Heart right ventricle (tissue), 16 donors: ENCODE results near the gene SPRING1. TPM values are rescaled to one million over a fixed set of nuclear protein-coding genes. Genes with fewer than 3 reads are reported as not detected.

Source experiments
- ATAC-seq, 8 donors: fragments of 200-7000 bp; cut with Tn5 transposase; one replicate each; pipeline ENCODE4 v1.9.1; 2020; ENCODE audit warnings: mild to moderate bottlenecking in 8 of 8, moderate library complexity in 8 of 8, moderate number of reproducible peaks in 1 of 8
- DNase-seq, 2 donors: peaks; one replicate each; pipeline ENCODE4 v3.0.0-alpha.2; 2020
- H3K27ac ChIP-seq, 10 donors: fragments of 200-600 bp; sonication (generic) in 2 of 10; one replicate each; pipeline versions ENCODE4 v1.5.0 to v1.8.0; 2020 to 2022; ENCODE audit warnings: mild to moderate bottlenecking in 3 of 10
- H3K27me3 ChIP-seq, 7 donors: fragments of 200-600 bp; one replicate each; pipeline ENCODE4 v1.8.0; 2021 to 2022; ENCODE audit warnings: mild to moderate bottlenecking in 2 of 7
- H3K36me3 ChIP-seq, 9 donors: fragments of 200-600 bp; sonication (generic) in 1 of 9; one replicate each; pipeline versions ENCODE4 v1.5.0 to v1.8.0; 2020 to 2022; ENCODE audit warnings: mild to moderate bottlenecking in 2 of 9
- H3K4me1 ChIP-seq, 9 donors: fragments of 200-600 bp; sonication (generic) in 1 of 9; one replicate each; pipeline versions ENCODE4 v1.5.0 to v1.8.0; 2020 to 2022; ENCODE audit warnings: mild to moderate bottlenecking in 4 of 9
- H3K4me3 ChIP-seq, 10 donors: fragments of 200-600 bp; sonication (generic) in 2 of 10; one replicate each; pipeline versions ENCODE4 v1.5.0 to v1.8.0; 2020 to 2022; ENCODE audit warnings: mild to moderate bottlenecking in 7 of 10, moderate library complexity in 2 of 10
- H3K9me3 ChIP-seq, 11 donors: fragments of 200-600 bp in 10 of 11; sonication (generic) in 2 of 11; one replicate each; pipeline versions ENCODE4 v1.5.0 to v1.8.0; 2013 to 2022; ENCODE audit warnings: mild to moderate bottlenecking in 2 of 11, control low read depth in 1 of 11, moderate library complexity in 1 of 11
- CTCF ChIP-seq, 9 donors: fragments of 200-600 bp; sonication (generic) in 2 of 9; IDR thresholded peaks; one replicate each; pipeline versions ENCODE4 v1.5.0 to v1.8.0; 2021 to 2022; ENCODE audit warnings: antibody characterized with exemption in 9 of 9, mild to moderate bottlenecking in 5 of 9, moderate library complexity in 1 of 9
- WGBS, 2 donors: extraction: QIAGEN DNeasy Blood & Tissue Kit; methylation state at CpG; one replicate each; pipeline ENCODE4 v1.1.7; 2013; ENCODE audit warnings: inconsistent platforms in 1 of 2; 5-methylcytosine and 5-hydroxymethylcytosine counted together
- intact Hi-C, 10 donors: fragments of 100-400 bp; cut with DNase I; formaldehyde crosslinking; loops; one replicate each; pipeline versions ENCODE4 v1.11.1 to v1.14.2; 2022
- polyA plus RNA-seq, 2 donors: library from polyadenylated mRNA; stranded (reverse); fragments of 200-250 nt; gene quantifications; one replicate each; pipeline ENCODE4 v1.2.3, GENCODE V29; 2013
- total RNA-seq, 10 donors: library from RNA; stranded (reverse); fragmentation: NEBNext Ultra II Directional in 3 of 10; extraction: Animal tissue kit (Norgen Biotek cat#: 25700) in 3 of 10; gene quantifications; one replicate each; pipeline versions ENCODE4 v1.2.1 to v1.2.4, GENCODE V29; 2021 to 2023
- donor health status: Arrhythmogenic right ventricular cardiomyopathy.
- donor health status: ischemic (EF 13 %, LVEDD 7.1; RV severe dilation, severe dysfunction).
- donor health status: healthy with polysubstance abuse.
- donor health status: DM: no; HTN: yes; CAD: no.
- donor health status: DM: no; HTN: no; CAD: no.
- donor health status: ischemic (EF 25% LVEDD 6.9; RV normal size, moderate dysfunction).
- donor health status: ischemic (EF 25% LVEDD 5.7; RV mildly dilated, moderate dysfunction).
- donor health status: healthy.
- donor health status: DM: yes; HTN: yes; CAD: no.
- donor health status: Ischemic cardiomyopathy.
- donor health status: ischemic (EF 35%, LVEDD 5.7; RV mildly dilated, moderate dysfunction).
- donor health status: nonischemic (EF 11% LVEDD 7.7; RV severe dilation, severe dysfunction).
- donor health status: DM: yes; HTN: yes; CAD: no.
- donor health status: PGD.
- donor health status: ischemic (EF 29% LVEDD 5.4; RV normal size, mild dysfunction).
- donor health status: nonischemic (EF 23%, LVEDD 6.1; RV moderate dilation, normal function).

Gene SPRING1
- total and polyA plus RNA-seq, 12 donors = 6.2 to 19.5 (median 10.5) TPM

DNA sequence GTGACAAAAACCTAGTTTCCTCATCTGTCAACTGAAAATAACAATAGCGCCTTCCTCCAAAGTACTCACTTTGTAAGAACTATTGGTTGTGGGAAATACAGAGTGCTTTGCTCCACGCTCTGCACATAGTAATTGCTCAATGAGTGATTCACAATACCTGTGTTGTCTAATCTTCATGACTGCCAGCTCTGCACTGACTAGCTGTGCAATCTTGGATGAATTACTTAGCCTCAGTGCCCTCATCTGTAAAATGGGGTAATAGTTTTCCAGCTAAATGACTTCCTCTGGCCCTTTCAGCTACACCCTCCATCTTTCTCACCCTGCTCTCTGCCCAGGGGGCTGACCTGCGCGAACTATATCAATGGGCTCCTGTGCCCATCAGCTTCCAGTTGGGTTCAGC lies 43.1 kb upstream of the SPRING1 start:
- H3K4me3 ChIP-seq = no peak overlapping the region
- H3K27ac ChIP-seq = no peak overlapping the region
- no peak for ATAC-seq
- WGBS, 2 donors = 72 to 74% methylated on average over 4 of the region's 4 CpGs
- no peak for TF ChIP-seq CTCF (IDR thresholded peaks at IDR 0.05)
- no peaks in the 10 kb centered on the region for H3K27me3 ChIP-seq
- H3K9me3 ChIP-seq = peaks cover 0 to 5% (median 0%) of the 10 kb centered on the region in 11 donors
- H3K36me3 ChIP-seq = no peaks in the 10 kb centered on the region
- intact Hi-C loops = no loop called here
- H3K4me1 ChIP-seq = no peaks in the 10 kb centered on the region
- no peak for DNase-seq

DNA sequence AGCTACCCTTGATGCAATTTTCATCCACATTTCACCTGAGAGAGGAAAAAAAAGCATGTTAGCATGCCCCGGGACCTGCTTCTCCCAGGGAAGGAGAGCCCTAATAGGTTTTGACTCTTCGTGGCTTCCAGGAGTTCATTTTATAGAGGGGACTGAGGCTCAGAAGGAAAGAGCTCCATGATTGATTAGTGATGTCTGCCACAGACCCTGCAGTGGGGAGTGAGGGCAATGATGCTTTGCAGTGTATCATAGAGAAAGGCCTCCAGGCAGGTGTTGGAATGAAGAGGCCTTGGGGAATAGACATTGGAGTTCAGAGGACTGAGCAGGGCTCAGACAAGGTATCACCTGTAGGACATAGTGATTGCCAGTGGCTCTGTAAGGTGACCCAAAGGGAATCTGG lies 41.7 kb upstream of the SPRING1 start:
- WGBS, 2 donors = 89 to 92% methylated on average over 2 of the region's 2 CpGs

GRCh38 chr12:116777245-116777644 lies 39.4 kb upstream of the SPRING1 start:
- intact Hi-C loops = no loop called here
- DNase-seq = no peak
- Histone ChIP-seq H3K4me1 (no peaks in the 10 kb centered on the region), H3K36me3 (no peaks in the 10 kb centered on the region), H3K4me3 (no peak overlapping the region), H3K27me3 (no peaks in the 10 kb centered on the region), H3K27ac (no peak overlapping the region), H3K9me3 (peaks cover 0 to 5% (median 0%) of the 10 kb centered on the region in 11 donors)
- no peak for ATAC-seq
- TF ChIP-seq CTCF (IDR thresholded peaks at IDR 0.05) = no peak
- 95 to 98% methylated on average over 1 of the region's 1 CpG for WGBS, 2 donors

More for the DNA sequence above, 41.7 kb upstream of the SPRING1 start:
- Histone ChIP-seq H3K27ac (no peak overlapping the region), H3K27me3 (no peaks in the 10 kb centered on the region), H3K4me1 (no peaks in the 10 kb centered on the region), H3K4me3 (no peak overlapping the region), H3K9me3 (peaks cover 0 to 5% (median 0%) of the 10 kb centered on the region in 11 donors), H3K36me3 (no peaks in the 10 kb centered on the region)
- intact Hi-C loops = no loop called here
- no peak for TF ChIP-seq CTCF (IDR thresholded peaks at IDR 0.05)
- ATAC-seq = no peak
- DNase-seq = no peak

GRCh38 chr12:116774020-116774419 lies 36.2 kb upstream of the SPRING1 start:
- intact Hi-C loops = no loop called here

More at GRCh38 chr12:116774020-116774419, 36.2 kb upstream of the SPRING1 start:
- Histone ChIP-seq H3K9me3 (peaks cover 0 to 5% (median 0%) of the 10 kb centered on the region in 11 donors), H3K4me3 (no peak overlapping the region), H3K27ac (no peak overlapping the region), H3K36me3 (no peaks in the 10 kb centered on the region), H3K27me3 (no peaks in the 10 kb centered on the region), H3K4me1 (peaks cover 0 to 5% (median 0%) of the 10 kb centered on the region in 9 donors)
- no peak for TF ChIP-seq CTCF (IDR thresholded peaks at IDR 0.05)
- DNase-seq = no peak
- no peak for ATAC-seq
- WGBS, 2 donors = 72 to 75% methylated on average over 4 of the region's 4 CpGs
